HepG2 (cell line): ENCODE measurements around the gene GCLC. TPM values are rescaled to one million over a fixed set of nuclear protein-coding genes. Genes with fewer than 3 reads are reported as not detected.

Experiments
- BCL3 ChIP-seq: sonication (generic); formaldehyde crosslinking; IDR thresholded peaks from 2 replicates; pipeline ENCODE4 v1.5.1; 2020; ENCODE audit warnings: mild to moderate bottlenecking, missing genetic modification reagents, moderate library complexity
- GPN1 ChIP-seq: sonication (generic); formaldehyde crosslinking; IDR thresholded peaks from 2 replicates; pipeline ENCODE4 v1.5.1; 2020; ENCODE audit warnings: missing genetic modification reagents, borderline replicate concordance
- HNF1A ChIP-seq, 2 experiments: sonication (generic) in 1 of 2; formaldehyde crosslinking in 1 of 2; IDR thresholded peaks; 2 replicates each; pipeline versions ENCODE4 v1.4.0 to v1.6.1; 2016 to 2020; ENCODE audit warnings: borderline replicate concordance in 1 of 2, low read depth in 1 of 2, mild to moderate bottlenecking in 1 of 2, missing genetic modification reagents in 1 of 2
- NR1H2 ChIP-seq: sonication (generic); formaldehyde crosslinking; IDR thresholded peaks from 2 replicates; pipeline ENCODE4 v1.8.1; 2022; ENCODE audit warnings: low read depth, missing genetic modification reagents, borderline replicate concordance
- NR2F6 ChIP-seq, 2 experiments: IDR thresholded peaks; 2 replicates each; pipeline ENCODE4 v1.6.1; 2016; ENCODE audit warnings: antibody characterized with exemption in 1 of 2, mild to moderate bottlenecking in 1 of 2
- PITX1 ChIP-seq: sonication (generic); formaldehyde crosslinking; IDR thresholded peaks from 2 replicates; pipeline ENCODE4 v1.5.1; 2020; ENCODE audit warnings: mild to moderate bottlenecking, missing genetic modification reagents
- POLR2AphosphoS5 ChIP-seq: IDR thresholded peaks from 2 replicates; pipeline ENCODE4 v1.6.1; 2012; ENCODE audit warnings: low read depth, low read length
- RFX1 ChIP-seq: fragments of 450-650 bp; IDR thresholded peaks from 2 replicates; pipeline ENCODE4 v1.6.1; 2017
- SKIL ChIP-seq: sonication (generic); formaldehyde crosslinking; IDR thresholded peaks from 2 replicates; pipeline ENCODE4 v1.8.0; 2022; ENCODE audit warnings: missing genetic modification reagents, mild to moderate bottlenecking, moderate library complexity, borderline replicate concordance
- SMAD9 ChIP-seq: sonication (generic); formaldehyde crosslinking; IDR thresholded peaks from 2 replicates; pipeline ENCODE4 v1.5.1; 2020; ENCODE audit warnings: mild to moderate bottlenecking, missing genetic modification reagents
- THYN1 ChIP-seq: sonication (generic); formaldehyde crosslinking; IDR thresholded peaks from 2 replicates; pipeline ENCODE4 v1.8.1; 2023; ENCODE audit warnings: low read depth, mild to moderate bottlenecking, moderate library complexity, missing genetic modification reagents, borderline replicate concordance
- ZBTB4 ChIP-seq: sonication (generic); formaldehyde crosslinking; IDR thresholded peaks from 2 replicates; pipeline ENCODE4 v1.4.0; 2020; ENCODE audit warnings: missing genetic modification reagents, mild to moderate bottlenecking, borderline replicate concordance
- ZBTB44 ChIP-seq: sonication (generic); formaldehyde crosslinking; IDR thresholded peaks from 2 replicates; pipeline ENCODE4 v1.4.0; 2020; ENCODE audit warnings: missing genetic modification reagents
- ZNF282 ChIP-seq: fragments of 450-650 bp; IDR thresholded peaks from 2 replicates; pipeline ENCODE4 v1.6.1; 2018; ENCODE audit not compliant: partially characterized antibody
- ZNF891 ChIP-seq: sonication (generic); formaldehyde crosslinking; IDR thresholded peaks from 2 replicates; pipeline ENCODE4 v1.5.0; 2020; ENCODE audit warnings: mild to moderate bottlenecking, missing genetic modification reagents
- polyA plus RNA-seq, 8 experiments: library from polyadenylated mRNA; depleted of rRNA in 3 of 8; stranded (reverse) in 7 of 8; unstranded in 1 of 8; fragments of >200 nt; fragmentation: Illumina TruSeq in 4 of 8; extraction: Trizol in 4 of 8; gene quantifications; 2 replicates each; pipeline versions ENCODE4 v1.2.1 to v1.2.3, GENCODE V29; 2011 to 2016; ENCODE audit warnings: low read depth in 4 of 8, missing spikeins in 1 of 8, mixed read lengths in 1 of 8; ENCODE audit not compliant: insufficient read depth in 1 of 8
- total RNA-seq, 5 experiments: library from RNA; depleted of rRNA; stranded (reverse); fragments of >200 nt; fragmentation: Illumina TruSeq; extraction: Trizol; gene quantifications; 2 replicates each; pipeline ENCODE4 v1.2.3, GENCODE V29; 2016; ENCODE audit warnings: low read depth in 1 of 5

The GCLC gene
- total and polyA plus RNA-seq, 2 of the 13 experiments (the other 11 are each of a cell fraction or from before 2014, with no cell fraction given): 35.3 to 84.6 TPM

GRCh38 chr6:53547811-53548496, 3.1 kb upstream of the GCLC start (continued):
- peak; percentile 98 for TF ChIP-seq ZBTB4 (CRISPR knock-in tag)
- peak; percentile 98 for TF ChIP-seq ZNF891 (CRISPR knock-in tag)
- TF ChIP-seq SKIL (CRISPR knock-in tag): peak; percentile 89
- TF ChIP-seq GPN1 (CRISPR knock-in tag): no peak; the same call in 1 of the 2 replicates
- no peak for TF ChIP-seq ZNF282
- TF ChIP-seq NR1H2 (CRISPR knock-in tag): peak; percentile 90
- TF ChIP-seq ZBTB44 (CRISPR knock-in tag): peak; percentile 76; the same call in 1 of the 2 replicates
- peak; percentile 98 for TF ChIP-seq BCL3 (CRISPR knock-in tag)
- peak; percentile 76; the same call in 1 of the 2 replicates for TF ChIP-seq PITX1
- peak; percentile 67 for TF ChIP-seq POLR2AphosphoS5
- no peak for TF ChIP-seq RFX1
- 0 out of 2 replicates have a peak, but pooled peaks have one; percentile 72 for TF ChIP-seq SMAD9 (CRISPR knock-in tag)
- no peak; the same call in 1 of the 2 replicates for TF ChIP-seq HNF1A (IDR thresholded peaks at IDR 0.05; ENCODE audit: low read depth)
- peak; percentile 94 for TF ChIP-seq HNF1A (CRISPR knock-in tag; IDR thresholded peaks at IDR 0.05; ENCODE audit: borderline replicate concordance)
- TF ChIP-seq NR2F6 (IDR thresholded peaks at IDR 0.05): peak; percentile 86
- TF ChIP-seq NR2F6 (CRISPR knock-in tag; IDR thresholded peaks at IDR 0.05): peak; percentile 97
- 0 out of 2 replicates have a peak, but pooled peaks have one; percentile 88 for TF ChIP-seq THYN1 (CRISPR knock-in tag)
